Testis (tissue), 2 donors: ENCODE data around the gene PLEKHG7.

ENCODE experiments used
- CTCF ChIP-seq, 3 experiments: fragments of 450-650 bp in 2 of 3; fragments of 200-600 bp in 1 of 3; sonication (generic) in 1 of 3; IDR thresholded peaks; one replicate each; pipeline ENCODE4 v1.5.1; 2016 to 2019; ENCODE audit warnings: antibody characterized with exemption in 3 of 3, mild to moderate bottlenecking in 2 of 3, moderate library complexity in 1 of 3
- POLR2A ChIP-seq: fragments of 450-650 bp; IDR thresholded peaks from one replicate; pipeline ENCODE4 v1.6.1; 2017; ENCODE audit warnings: antibody characterized with exemption, mild to moderate bottlenecking, moderate library complexity

GRCh38 chr12:92729773-92730305, 27.1 kb downstream of the PLEKHG7 start:
- TF ChIP-seq CTCF (IDR thresholded peaks at IDR 0.05) (no peak), POLR2A (no peak)
